ENCODE results near the gene DIAPH1.

Gene DIAPH1

DNA sequence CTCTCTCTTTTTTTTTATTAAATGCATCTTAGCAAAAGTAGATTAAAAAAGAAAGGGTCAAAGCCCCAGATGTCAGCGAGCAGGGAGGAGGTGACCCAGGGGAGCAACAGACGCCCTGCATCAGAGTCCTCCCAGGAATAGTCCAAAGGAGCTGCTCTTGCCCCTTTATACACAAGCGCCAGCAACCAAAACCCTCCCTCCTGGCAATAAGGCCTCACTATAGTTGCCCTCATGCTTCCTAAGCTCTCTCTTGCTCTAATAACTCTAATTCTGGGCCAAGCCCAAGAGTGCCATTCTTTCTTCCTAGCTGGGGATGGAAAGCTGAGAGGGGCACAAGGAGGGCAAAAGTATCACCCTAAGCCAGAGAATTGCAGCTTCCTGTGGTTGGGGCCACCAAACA, 103.7 kb downstream of the DIAPH1 start:
- H3K4me3 ChIP-seq (ENCODE audit: low read depth, low read length), result no peak overlapping the region
- TF ChIP-seq, protein P1, sequence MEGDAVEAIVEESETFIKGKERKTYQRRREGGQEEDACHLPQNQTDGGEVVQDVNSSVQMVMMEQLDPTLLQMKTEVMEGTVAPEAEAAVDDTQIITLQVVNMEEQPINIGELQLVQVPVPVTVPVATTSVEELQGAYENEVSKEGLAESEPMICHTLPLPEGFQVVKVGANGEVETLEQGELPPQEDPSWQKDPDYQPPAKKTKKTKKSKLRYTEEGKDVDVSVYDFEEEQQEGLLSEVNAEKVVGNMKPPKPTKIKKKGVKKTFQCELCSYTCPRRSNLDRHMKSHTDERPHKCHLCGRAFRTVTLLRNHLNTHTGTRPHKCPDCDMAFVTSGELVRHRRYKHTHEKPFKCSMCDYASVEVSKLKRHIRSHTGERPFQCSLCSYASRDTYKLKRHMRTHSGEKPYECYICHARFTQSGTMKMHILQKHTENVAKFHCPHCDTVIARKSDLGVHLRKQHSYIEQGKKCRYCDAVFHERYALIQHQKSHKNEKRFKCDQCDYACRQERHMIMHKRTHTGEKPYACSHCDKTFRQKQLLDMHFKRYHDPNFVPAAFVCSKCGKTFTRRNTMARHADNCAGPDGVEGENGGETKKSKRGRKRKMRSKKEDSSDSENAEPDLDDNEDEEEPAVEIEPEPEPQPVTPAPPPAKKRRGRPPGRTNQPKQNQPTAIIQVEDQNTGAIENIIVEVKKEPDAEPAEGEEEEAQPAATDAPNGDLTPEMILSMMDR (IDR thresholded peaks at IDR 0.05; ENCODE audit: low read depth, low read length), result no peak

DNA sequence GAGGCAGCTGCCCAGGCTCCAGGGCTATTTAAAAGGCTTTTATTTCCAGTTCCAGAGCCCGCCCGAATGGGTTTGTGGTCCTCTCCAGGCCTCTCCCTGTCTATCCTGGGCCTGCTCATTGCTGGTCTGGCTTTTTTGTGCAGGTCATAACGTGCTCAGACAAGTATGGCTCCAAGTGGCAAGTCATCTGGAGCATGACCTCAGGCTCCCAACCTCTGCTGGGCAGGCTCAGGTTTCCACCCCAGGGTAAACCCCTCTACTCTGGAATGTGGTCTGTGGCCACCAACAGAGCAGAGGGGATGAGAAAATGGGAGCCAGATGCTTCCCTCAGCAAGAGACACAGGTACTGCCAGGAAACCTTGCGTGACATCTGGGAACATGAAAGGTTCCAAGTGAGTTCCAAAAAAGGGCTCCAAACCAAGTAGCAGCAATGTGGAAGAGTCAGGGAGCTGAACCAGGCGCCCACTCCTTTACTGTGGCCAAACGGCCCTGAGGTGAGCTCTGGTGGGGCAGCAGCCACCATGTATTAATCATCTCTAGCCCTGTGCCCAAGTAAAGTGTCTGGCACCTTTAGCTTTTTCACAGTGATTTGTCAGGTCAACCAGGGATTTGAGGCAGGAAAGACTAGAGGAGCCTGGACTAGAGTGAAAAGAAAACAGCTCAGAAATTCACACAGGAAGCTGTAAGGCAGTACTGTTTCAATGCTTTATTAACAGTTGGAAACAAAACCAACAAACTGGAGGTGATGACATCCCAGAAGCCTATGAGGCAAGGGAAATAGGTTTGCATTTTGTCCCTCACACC, 104.3 kb downstream of the DIAPH1 start:
- TF ChIP-seq, protein P1 (IDR thresholded peaks at IDR 0.05; ENCODE audit: low read depth, low read length), result no peak
- peak overlapping the region; percentile 49; the same call in 1 of the 2 replicates for H3K4me3 ChIP-seq (ENCODE audit: low read depth, low read length)

GRCh38 chr5:141513627-141514329, 105.0 kb downstream of the DIAPH1 start:
- TF ChIP-seq, protein P1 (IDR thresholded peaks at IDR 0.05; ENCODE audit: low read depth, low read length), result no peak
- H3K4me3 ChIP-seq (ENCODE audit: low read depth, low read length), result peak overlapping the region; percentile 49

- TF ChIP-seq, protein P1 (IDR thresholded peaks at IDR 0.05; ENCODE audit: low read depth, low read length), result no peak
- peak overlapping the region; percentile 49 for H3K4me3 ChIP-seq (ENCODE audit: low read depth, low read length)
Observed at GRCh38 chr5:141512911-141513626, 105.7 kb downstream of the DIAPH1 start.

DNA sequence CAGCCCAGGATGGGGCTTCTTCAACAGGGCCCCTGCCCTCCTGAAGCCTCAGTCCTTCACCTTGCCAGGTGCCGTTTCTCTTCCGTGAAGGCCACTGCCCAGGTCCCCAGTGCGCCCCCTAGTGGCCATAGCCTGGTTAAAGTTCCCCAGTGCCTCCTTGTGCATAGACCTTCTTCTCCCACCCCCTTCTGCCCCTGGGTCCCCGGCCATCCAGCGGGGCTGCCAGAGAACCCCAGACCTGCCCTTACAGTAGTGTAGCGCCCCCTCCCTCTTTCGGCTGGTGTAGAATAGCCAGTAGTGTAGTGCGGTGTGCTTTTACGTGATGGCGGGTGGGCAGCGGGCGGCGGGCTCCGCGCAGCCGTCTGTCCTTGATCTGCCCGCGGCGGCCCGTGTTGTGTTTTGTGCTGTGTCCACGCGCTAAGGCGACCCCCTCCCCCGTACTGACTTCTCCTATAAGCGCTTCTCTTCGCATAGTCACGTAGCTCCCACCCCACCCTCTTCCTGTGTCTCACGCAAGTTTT, 106.3 kb downstream of the DIAPH1 start:
- peak overlapping the region; percentile 49 for H3K4me3 ChIP-seq (ENCODE audit: low read depth, low read length)
- TF ChIP-seq, protein P1 (IDR thresholded peaks at IDR 0.05; ENCODE audit: low read depth, low read length), result peak; percentile 87

DNA sequence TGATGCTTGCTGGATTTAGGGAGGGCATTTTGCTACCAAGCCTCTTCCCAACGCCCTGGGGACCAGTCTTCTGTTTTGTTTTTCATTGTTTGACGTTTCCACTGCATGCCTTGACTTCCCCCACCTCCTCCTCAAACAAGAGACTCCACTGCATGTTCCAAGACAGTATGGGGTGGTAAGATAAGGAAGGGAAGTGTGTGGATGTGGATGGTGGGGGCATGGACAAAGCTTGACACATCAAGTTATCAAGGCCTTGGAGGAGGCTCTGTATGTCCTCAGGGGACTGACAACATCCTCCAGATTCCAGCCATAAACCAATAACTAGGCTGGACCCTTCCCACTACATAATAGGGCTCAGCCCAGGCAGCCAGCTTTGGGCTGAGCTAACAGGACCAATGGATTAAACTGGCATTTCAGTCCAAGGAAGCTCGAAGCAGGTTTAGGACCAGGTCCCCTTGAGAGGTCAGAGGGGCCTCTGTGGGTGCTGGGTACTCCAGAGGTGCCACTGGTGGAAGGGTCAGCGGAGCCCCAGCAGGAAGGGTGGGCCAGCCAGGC, 107.0 kb downstream of the DIAPH1 start:
- no peak overlapping the region for H3K4me3 ChIP-seq (ENCODE audit: low read depth, low read length)
- TF ChIP-seq, protein P1 (IDR thresholded peaks at IDR 0.05; ENCODE audit: low read depth, low read length), result no peak
